Suprapubic skin (tissue), 4 donors: ENCODE data around the gene ZDHHC3. TPM values are rescaled to one million over a fixed set of nuclear protein-coding genes. Genes with fewer than 3 reads are reported as not detected.

Source experiments
- DNase-seq, 2 donors: peaks; one replicate each; pipeline ENCODE4 v3.0.0-alpha.2; 2019; ENCODE audit warnings: low spot score in 2 of 2
- H3K27ac ChIP-seq: fragments of 200-600 bp; sonication (generic); one replicate; pipeline ENCODE4 v1.5.1; 2019
- H3K27me3 ChIP-seq: fragments of 200-600 bp; sonication (generic); one replicate; pipeline ENCODE4 v1.5.1; 2019
- H3K36me3 ChIP-seq: fragments of 200-600 bp; sonication (generic); one replicate; pipeline ENCODE4 v1.5.1; 2019
- H3K4me1 ChIP-seq: fragments of 200-600 bp; sonication (generic); one replicate; pipeline ENCODE4 v1.5.1; 2019
- H3K4me3 ChIP-seq: fragments of 200-600 bp; sonication (generic); one replicate; pipeline ENCODE4 v1.5.1; 2019; ENCODE audit warnings: mild to moderate bottlenecking
- H3K9me3 ChIP-seq: fragments of 200-600 bp; sonication (generic); one replicate; pipeline ENCODE4 v1.5.1; 2019
- CTCF ChIP-seq, 2 donors: fragments of 200-600 bp in 1 of 2; fragments of 450-650 bp in 1 of 2; sonication (generic) in 1 of 2; IDR thresholded peaks; one replicate each; pipeline ENCODE4 v1.5.1; 2016 to 2019; ENCODE audit warnings: antibody characterized with exemption in 2 of 2, mild to moderate bottlenecking in 1 of 2, moderate library complexity in 1 of 2
- EP300 ChIP-seq: sonication (generic); formaldehyde crosslinking; IDR thresholded peaks from one replicate; pipeline ENCODE4 v1.6.1; 2017; ENCODE audit warnings: antibody characterized with exemption
- POLR2A ChIP-seq, 2 donors: fragments of 450-650 bp; IDR thresholded peaks; one replicate each; pipeline ENCODE4 v1.6.1; 2017; ENCODE audit warnings: antibody characterized with exemption in 2 of 2, mild to moderate bottlenecking in 2 of 2, moderate library complexity in 2 of 2
- POLR2AphosphoS5 ChIP-seq, 3 donors: sonication (generic); formaldehyde crosslinking; IDR thresholded peaks; one replicate each; pipeline ENCODE4 v1.6.1; 2017; ENCODE audit warnings: antibody characterized with exemption in 3 of 3
- WGBS: methylation state at CpG from one replicate; pipeline ENCODE4 v1.1.5; 2018; 5-methylcytosine and 5-hydroxymethylcytosine counted together
- total RNA-seq, 4 donors: library from RNA; depleted of rRNA; stranded (reverse); fragments of >200 nt; gene quantifications; one replicate each; pipeline ENCODE4 v1.1.0, GENCODE V29; 2016

The ZDHHC3 gene
- total RNA-seq, 4 donors from 2014 or later = 143 to 311 (median 175) TPM

- Histone ChIP-seq H3K27ac (no peak overlapping the region), H3K27me3 (no peaks in the 10 kb centered on the region), H3K36me3 (peaks cover 53% of the 10 kb centered on the region), H3K4me1 (peaks cover 15% of the 10 kb centered on the region), H3K4me3 (no peak overlapping the region), H3K9me3 (no peaks in the 10 kb centered on the region)
- 63% methylated on average over 3 of the region's 3 CpGs for WGBS
- DNase-seq = no peak
- TF ChIP-seq CTCF (IDR thresholded peaks at IDR 0.05) = no peak
- no peak for TF ChIP-seq POLR2AphosphoS5 (IDR thresholded peaks at IDR 0.05)
- TF ChIP-seq POLR2A (IDR thresholded peaks at IDR 0.05) = no peak
- TF ChIP-seq EP300 = no peak
Observed at GRCh38 chr3:44923632-44924456, 52.1 kb downstream of the ZDHHC3 start.

GRCh38 chr3:44920081-44920480, 55.9 kb downstream of the ZDHHC3 start:
- WGBS = 70% methylated on average over 3 of the region's 3 CpGs
- peaks cover 47% of the 10 kb centered on the region for H3K36me3 ChIP-seq
- DNase-seq = peak in 1 of 2 donors; percentile 73

GRCh38 chr3:44918581-44918980, 57.4 kb downstream of the ZDHHC3 start:
- Histone ChIP-seq H3K4me3 (no peak overlapping the region), H3K9me3 (no peaks in the 10 kb centered on the region), H3K27ac (no peak overlapping the region), H3K36me3 (peaks cover 45% of the 10 kb centered on the region), H3K4me1 (peaks cover 4% of the 10 kb centered on the region), H3K27me3 (no peaks in the 10 kb centered on the region)
- WGBS = 83% methylated on average over 6 of the region's 6 CpGs
- TF ChIP-seq EP300 (no peak), POLR2AphosphoS5 (IDR thresholded peaks at IDR 0.05) (no peak), POLR2A (IDR thresholded peaks at IDR 0.05) (no peak), CTCF (IDR thresholded peaks at IDR 0.05) (no peak)
- no peak for DNase-seq

More at GRCh38 chr3:44920081-44920480, 55.9 kb downstream of the ZDHHC3 start:
- Histone ChIP-seq H3K27me3 (no peaks in the 10 kb centered on the region), H3K4me1 (peaks cover 15% of the 10 kb centered on the region), H3K27ac (peak overlapping the region; percentile 67), H3K4me3 (no peak overlapping the region), H3K9me3 (no peaks in the 10 kb centered on the region)
- no peak for TF ChIP-seq CTCF (IDR thresholded peaks at IDR 0.05)
- no peak for TF ChIP-seq EP300
- no peak for TF ChIP-seq POLR2AphosphoS5 (IDR thresholded peaks at IDR 0.05)
- TF ChIP-seq POLR2A (IDR thresholded peaks at IDR 0.05) = no peak

- 94% methylated on average over 12 of the region's 12 CpGs for WGBS
- no peaks in the 10 kb centered on the region for H3K27me3 ChIP-seq
- peaks cover 4% of the 10 kb centered on the region for H3K4me1 ChIP-seq
- no peak overlapping the region for H3K4me3 ChIP-seq
- no peak for TF ChIP-seq POLR2AphosphoS5 (IDR thresholded peaks at IDR 0.05)
- no peak for TF ChIP-seq CTCF (IDR thresholded peaks at IDR 0.05)
- TF ChIP-seq POLR2A (IDR thresholded peaks at IDR 0.05) = no peak
- TF ChIP-seq EP300 = no peak
- H3K9me3 ChIP-seq = no peaks in the 10 kb centered on the region
- H3K36me3 ChIP-seq = peaks cover 40% of the 10 kb centered on the region
- no peak for DNase-seq
- H3K27ac ChIP-seq = no peak overlapping the region
Observed at GRCh38 chr3:44918087-44918486, 57.9 kb downstream of the ZDHHC3 start.

GRCh38 chr3:44915702-44916438, 60.1 kb downstream of the ZDHHC3 start:
- H3K27ac ChIP-seq = no peak overlapping the region
- 88% methylated on average over 8 of the region's 8 CpGs for WGBS
- peaks cover 4% of the 10 kb centered on the region for H3K4me1 ChIP-seq
- no peak for DNase-seq
- no peaks in the 10 kb centered on the region for H3K27me3 ChIP-seq
- H3K4me3 ChIP-seq = no peak overlapping the region
- no peak for TF ChIP-seq POLR2A (IDR thresholded peaks at IDR 0.05)
- peaks cover 26% of the 10 kb centered on the region for H3K36me3 ChIP-seq
- H3K9me3 ChIP-seq = no peaks in the 10 kb centered on the region
